Hepatocyte (in vitro differentiated cells): ENCODE measurements around the gene PLEKHF1. TPM values are rescaled to one million over a fixed set of nuclear protein-coding genes. Genes with fewer than 3 reads are reported as not detected.

Experiments
- DNase-seq: peaks from one replicate; pipeline ENCODE4 v3.0.0-alpha.2; 2016; ENCODE audit warnings: low spot score
- H2AFZ ChIP-seq: fragments of 200-600 bp; sonication (generic); 2 replicates; pipeline ENCODE4 v1.6.0; 2016; ENCODE audit warnings: antibody characterized with exemption, mild to moderate bottlenecking
- H3K27ac ChIP-seq: fragments of 200-600 bp; sonication (generic); 2 replicates; pipeline ENCODE4 v1.5.1; 2016; ENCODE audit warnings: mild to moderate bottlenecking
- H3K27me3 ChIP-seq: fragments of 200-600 bp; sonication (generic); 2 replicates; pipeline ENCODE4 v1.6.1; 2016
- H3K36me3 ChIP-seq: fragments of 200-600 bp; sonication (generic); replicated peaks from 2 replicates; pipeline ENCODE4 v1.5.1; 2016; ENCODE audit warnings: low read depth; ENCODE audit not compliant: insufficient read depth
- H3K4me1 ChIP-seq: fragments of 200-600 bp; sonication (generic); 2 replicates; pipeline ENCODE4 v1.5.1; 2016; ENCODE audit warnings: mild to moderate bottlenecking, moderate library complexity; ENCODE audit not compliant: insufficient read depth
- H3K4me2 ChIP-seq: fragments of 200-600 bp; sonication (generic); 2 replicates; pipeline ENCODE4 v1.6.0; 2016
- H3K4me3 ChIP-seq: fragments of 200-600 bp; sonication (generic); 2 replicates; pipeline ENCODE4 v1.5.1; 2016; ENCODE audit warnings: mild to moderate bottlenecking
- H3K79me2 ChIP-seq: fragments of 200-600 bp; sonication (generic); 2 replicates; pipeline ENCODE4 v1.6.0; 2017; ENCODE audit warnings: mild to moderate bottlenecking
- H3K9me2 ChIP-seq: fragments of 200-600 bp; sonication (generic); replicated peaks from 2 replicates; pipeline ENCODE4 v1.6.0; 2017; ENCODE audit warnings: mild to moderate bottlenecking; ENCODE audit not compliant: insufficient read depth
- H3K9me3 ChIP-seq: fragments of 200-600 bp; sonication (generic); 2 replicates; pipeline ENCODE4 v1.5.1; 2016; ENCODE audit warnings: low read depth, mild to moderate bottlenecking
- H4K20me1 ChIP-seq: fragments of 200-600 bp; sonication (generic); 2 replicates; pipeline ENCODE4 v1.6.0; 2016; ENCODE audit warnings: mild to moderate bottlenecking; ENCODE audit not compliant: insufficient read depth, poor library complexity, severe bottlenecking
- EZH2 ChIP-seq: fragments of 200-600 bp; sonication (generic); IDR thresholded peaks from 2 replicates; pipeline ENCODE4 v1.6.1; 2016; ENCODE audit warnings: antibody characterized with exemption, mild to moderate bottlenecking, borderline replicate concordance
- EZH2phosphoT487 ChIP-seq: fragments of 200-600 bp; sonication (generic); IDR thresholded peaks from one replicate; pipeline ENCODE4 v1.6.1; 2018; ENCODE audit warnings: antibody characterized with exemption, mild to moderate bottlenecking, low read depth, moderate library complexity; ENCODE audit not compliant: unreplicated experiment, severe bottlenecking
- WGBS: methylation state at CpG from one replicate; pipeline ENCODE4 v1.1.6; 2016; ENCODE audit warnings: low lambda C conversion rate; ENCODE audit errors: missing lambda C conversion rate; 5-methylcytosine and 5-hydroxymethylcytosine counted together
- polyA plus RNA-seq: library from polyadenylated mRNA; unstranded; fragments of >200 nt; fragmentation: Nextera tagmentation; extraction: Ambion mirVana; gene quantifications from 2 replicates; pipeline ENCODE4 v1.2.1, GENCODE V29; 2016
- total RNA-seq: library from RNA; depleted of rRNA; stranded (reverse); fragments of >200 nt; gene quantifications from 2 replicates; pipeline ENCODE4 v1.2.3, GENCODE V29; 2014
- TF ChIP-seq, protein P1 (sequence below): fragments of 200-600 bp; sonication (generic); IDR thresholded peaks from 2 replicates; pipeline ENCODE4 v1.5.1; 2016; ENCODE audit warnings: antibody characterized with exemption, mild to moderate bottlenecking; ENCODE audit not compliant: poor library complexity

PLEKHF1 gene
- total and polyA plus RNA-seq, 2 experiments from 2014 or later = 2.4 to 2.7 TPM

DNA sequence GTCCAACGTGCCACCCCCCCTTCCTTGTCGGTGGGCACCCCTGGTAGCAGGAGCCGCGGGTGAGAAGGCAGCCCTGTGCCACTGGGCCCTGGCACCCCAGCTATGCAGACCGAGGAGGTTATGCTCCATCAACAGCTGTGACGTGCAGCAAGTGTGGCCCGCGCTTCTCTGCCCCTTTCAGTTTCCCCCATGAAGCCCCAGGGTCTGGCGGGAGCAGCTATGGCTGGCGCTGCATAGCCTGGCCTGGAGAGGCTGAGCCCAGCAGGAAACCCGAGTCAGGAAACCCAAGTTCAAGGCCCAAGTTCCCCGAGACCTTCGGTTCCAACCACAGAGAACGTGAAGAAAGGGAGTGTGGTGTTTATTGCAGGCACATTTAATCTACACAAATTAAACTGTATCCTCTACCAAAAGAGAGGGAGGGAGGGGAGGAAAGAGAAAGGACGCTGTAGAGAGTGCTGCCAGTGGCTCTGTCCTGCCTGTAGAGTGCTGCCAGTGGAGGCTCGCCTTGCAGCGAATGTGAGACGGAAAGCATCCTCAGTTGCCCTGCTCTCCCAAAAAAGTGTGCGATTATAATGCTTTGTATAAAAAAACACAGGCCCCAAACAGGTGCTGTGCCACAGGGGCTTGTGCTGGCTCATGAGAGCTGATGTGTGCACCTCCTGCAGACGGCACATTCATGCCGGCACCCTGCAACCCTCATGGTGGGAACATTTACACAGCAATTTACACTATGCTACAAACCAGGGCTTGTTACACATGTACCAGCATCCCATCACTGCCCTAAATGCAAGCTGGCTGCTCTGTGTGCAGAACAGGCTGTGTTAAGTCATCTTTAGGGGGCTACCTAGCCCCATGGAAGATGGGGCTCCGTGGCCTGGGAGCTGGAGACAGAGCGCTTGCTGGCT is 42.8 kb upstream of the PLEKHF1 start:
- Histone ChIP-seq H2AFZ (no peak overlapping the region), H3K9me3 (no peaks in the 10 kb centered on the region), H3K36me3 (no peaks in the 10 kb centered on the region), H3K4me2 (no peak overlapping the region), H3K79me2 (no peaks in the 10 kb centered on the region), H4K20me1 (no peaks in the 10 kb centered on the region), H3K9me2 (no peaks in the 10 kb centered on the region), H3K27me3 (no peaks in the 10 kb centered on the region), H3K27ac (no peak overlapping the region), H3K4me1 (no peaks in the 10 kb centered on the region), H3K4me3 (no peak overlapping the region)
- TF ChIP-seq, protein P1, sequence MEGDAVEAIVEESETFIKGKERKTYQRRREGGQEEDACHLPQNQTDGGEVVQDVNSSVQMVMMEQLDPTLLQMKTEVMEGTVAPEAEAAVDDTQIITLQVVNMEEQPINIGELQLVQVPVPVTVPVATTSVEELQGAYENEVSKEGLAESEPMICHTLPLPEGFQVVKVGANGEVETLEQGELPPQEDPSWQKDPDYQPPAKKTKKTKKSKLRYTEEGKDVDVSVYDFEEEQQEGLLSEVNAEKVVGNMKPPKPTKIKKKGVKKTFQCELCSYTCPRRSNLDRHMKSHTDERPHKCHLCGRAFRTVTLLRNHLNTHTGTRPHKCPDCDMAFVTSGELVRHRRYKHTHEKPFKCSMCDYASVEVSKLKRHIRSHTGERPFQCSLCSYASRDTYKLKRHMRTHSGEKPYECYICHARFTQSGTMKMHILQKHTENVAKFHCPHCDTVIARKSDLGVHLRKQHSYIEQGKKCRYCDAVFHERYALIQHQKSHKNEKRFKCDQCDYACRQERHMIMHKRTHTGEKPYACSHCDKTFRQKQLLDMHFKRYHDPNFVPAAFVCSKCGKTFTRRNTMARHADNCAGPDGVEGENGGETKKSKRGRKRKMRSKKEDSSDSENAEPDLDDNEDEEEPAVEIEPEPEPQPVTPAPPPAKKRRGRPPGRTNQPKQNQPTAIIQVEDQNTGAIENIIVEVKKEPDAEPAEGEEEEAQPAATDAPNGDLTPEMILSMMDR = no peak
- TF ChIP-seq EZH2phosphoT487 (no peak), EZH2 (no peak)
- DNase-seq = no peak
- 89% methylated on average over 22 of the region's 23 CpGs for WGBS

DNA sequence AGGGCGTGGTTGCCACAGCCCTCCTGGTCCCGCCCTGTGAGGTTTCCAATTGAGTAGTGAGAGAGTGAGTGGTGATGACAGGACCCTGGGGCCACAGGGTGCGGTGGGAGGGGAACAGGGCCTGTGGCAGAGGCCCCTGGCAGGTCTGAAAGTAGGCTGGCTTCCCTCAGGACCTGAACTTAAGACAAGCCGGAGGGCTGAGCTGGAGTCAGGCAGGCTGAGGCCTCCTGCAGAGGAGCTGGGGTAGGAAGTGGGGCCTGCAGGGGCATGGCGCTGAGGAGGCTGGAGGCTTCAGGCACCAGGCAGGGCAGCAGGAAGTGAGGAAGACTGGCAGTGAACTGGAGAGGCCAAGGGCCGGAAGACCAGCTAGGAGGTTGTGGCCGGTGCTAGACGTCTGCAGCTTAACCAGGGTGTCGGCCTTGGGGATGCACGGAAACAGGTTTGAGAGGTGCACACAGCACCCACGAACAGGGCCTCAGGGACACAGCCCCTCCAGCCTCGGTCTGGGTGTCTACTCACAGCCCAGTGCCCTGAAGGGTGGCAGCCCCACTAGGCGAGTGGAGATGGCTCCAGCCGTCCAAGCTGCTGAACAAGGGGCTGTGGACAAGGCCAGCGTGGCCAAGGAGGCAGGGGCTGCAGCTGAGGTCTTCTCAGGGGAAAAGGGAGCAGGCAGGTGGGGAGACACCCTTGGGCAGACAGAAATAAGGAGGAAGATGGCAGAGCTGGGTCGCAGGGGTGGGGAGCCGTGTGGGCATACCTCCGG is 41.4 kb upstream of the PLEKHF1 start:
- no peaks in the 10 kb centered on the region for H3K79me2 ChIP-seq
- no peaks in the 10 kb centered on the region for H4K20me1 ChIP-seq
- H3K27me3 ChIP-seq = no peaks in the 10 kb centered on the region
- no peak overlapping the region for H3K4me2 ChIP-seq
- TF ChIP-seq EZH2phosphoT487 (no peak), EZH2 (no peak)
- TF ChIP-seq, protein P1 = no peak
- H3K9me3 ChIP-seq = no peaks in the 10 kb centered on the region
- no peak overlapping the region for H3K4me3 ChIP-seq
- no peak overlapping the region for H2AFZ ChIP-seq
- no peaks in the 10 kb centered on the region for H3K9me2 ChIP-seq
- no peaks in the 10 kb centered on the region for H3K4me1 ChIP-seq
- no peak for DNase-seq
- WGBS = 89% methylated on average over 18 of the region's 18 CpGs
- no peaks in the 10 kb centered on the region for H3K36me3 ChIP-seq
- no peak overlapping the region for H3K27ac ChIP-seq

DNA sequence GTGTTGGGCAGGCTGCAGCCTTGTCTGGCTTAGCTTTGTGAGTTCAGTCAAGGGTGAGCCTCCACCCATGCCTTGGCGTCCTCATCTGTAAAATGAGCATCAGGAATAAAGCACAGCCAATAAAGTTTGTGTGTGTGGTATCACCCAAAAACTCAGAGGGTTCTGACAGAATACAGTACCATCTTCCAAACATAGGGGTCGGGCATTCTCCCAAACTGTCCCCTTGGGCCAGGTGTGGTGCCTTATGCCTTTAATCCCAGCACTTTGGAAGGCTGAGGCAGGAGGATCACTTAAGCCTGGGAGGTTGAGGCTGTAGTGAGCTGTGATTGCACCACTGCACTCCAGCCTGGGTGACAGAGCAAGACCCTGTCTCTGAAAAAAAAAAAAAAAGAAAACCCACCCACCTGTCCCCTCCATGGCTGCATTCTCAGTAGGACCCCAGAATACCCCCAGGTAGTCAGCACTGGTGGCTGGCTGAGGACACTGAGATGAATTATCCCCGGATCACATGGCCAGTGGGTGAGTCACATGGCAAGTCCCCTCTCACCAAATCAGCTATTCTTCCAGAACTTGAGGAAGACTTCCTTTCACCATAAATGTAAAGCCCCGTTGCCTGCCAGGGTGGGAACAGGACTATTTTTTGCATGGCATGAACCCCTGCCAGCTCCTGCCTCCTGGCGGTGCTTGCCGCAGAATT is 40.6 kb upstream of the PLEKHF1 start:
- Histone ChIP-seq H4K20me1 (no peaks in the 10 kb centered on the region), H2AFZ (no peak overlapping the region), H3K4me3 (no peak overlapping the region), H3K9me3 (no peaks in the 10 kb centered on the region), H3K9me2 (no peaks in the 10 kb centered on the region), H3K27me3 (no peaks in the 10 kb centered on the region), H3K4me2 (no peak overlapping the region), H3K79me2 (no peaks in the 10 kb centered on the region), H3K36me3 (no peaks in the 10 kb centered on the region), H3K27ac (no peak overlapping the region), H3K4me1 (no peaks in the 10 kb centered on the region)
- DNase-seq = no peak
- 89% methylated on average over 6 of the region's 6 CpGs for WGBS
- no peak for TF ChIP-seq EZH2
- TF ChIP-seq, protein P1 = no peak
- no peak for TF ChIP-seq EZH2phosphoT487
